HG03565 (cell line): ENCODE results near the gene CLEC3B.
"Not testable (repeated sequence)": the region's sequence is repeated elsewhere in the genome, so short reads cannot be mapped to it uniquely, and the experiment has no call there.

Experiments
- ATAC-seq: cut with Tn5 transposase; IDR thresholded peaks from one replicate; pipeline ENCODE4 v1.9.1; 2021; ENCODE audit warnings: mild to moderate bottlenecking, moderate library complexity; ENCODE audit not compliant: unreplicated experiment

CLEC3B gene

GRCh38 chr3:45034612-45035252 is 8.6 kb downstream of the CLEC3B start:
- ATAC-seq, result no peak

- no peak for ATAC-seq
Measured at GRCh38 chr3:45035441-45036301, 9.6 kb downstream of the CLEC3B start.

DNA sequence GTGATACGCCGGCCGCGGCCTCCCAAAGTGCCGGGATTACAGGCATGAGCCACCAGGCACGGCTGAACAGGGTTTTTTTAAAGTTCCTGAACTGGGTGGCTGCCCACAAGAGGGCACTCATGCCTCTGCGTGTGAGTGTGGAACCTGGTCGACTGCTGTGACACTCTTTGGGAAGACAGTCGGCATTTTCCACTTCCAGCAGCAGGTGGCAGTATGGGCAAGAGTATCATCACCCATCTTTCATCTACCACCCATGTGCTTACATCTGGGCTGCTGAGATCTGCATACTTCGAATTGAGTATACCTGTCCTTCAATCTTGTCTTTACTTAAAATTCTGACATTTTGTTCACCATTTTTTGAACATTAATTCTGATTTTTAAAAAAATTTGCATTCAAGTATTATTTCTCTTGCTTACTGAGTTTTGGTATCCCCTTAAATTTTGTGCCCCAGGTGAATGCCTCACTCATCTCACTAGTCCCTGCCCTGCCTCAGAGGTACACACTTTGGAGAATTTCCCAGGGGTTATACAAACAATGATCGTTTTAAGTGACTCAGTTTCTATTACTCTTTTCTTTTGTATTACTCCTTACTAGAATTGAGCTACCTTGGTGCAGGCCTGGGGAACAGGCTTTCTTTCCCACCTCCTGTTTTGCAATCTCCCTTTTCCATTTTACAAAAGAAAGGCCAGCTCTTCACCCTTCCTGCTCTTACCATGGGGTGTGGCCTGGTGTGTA is 11.8 kb downstream of the CLEC3B start:
- peak; percentile 64 for ATAC-seq

GRCh38 chr3:45041666-45042065 is 15.6 kb downstream of the CLEC3B start:
- no peak for ATAC-seq

DNA sequence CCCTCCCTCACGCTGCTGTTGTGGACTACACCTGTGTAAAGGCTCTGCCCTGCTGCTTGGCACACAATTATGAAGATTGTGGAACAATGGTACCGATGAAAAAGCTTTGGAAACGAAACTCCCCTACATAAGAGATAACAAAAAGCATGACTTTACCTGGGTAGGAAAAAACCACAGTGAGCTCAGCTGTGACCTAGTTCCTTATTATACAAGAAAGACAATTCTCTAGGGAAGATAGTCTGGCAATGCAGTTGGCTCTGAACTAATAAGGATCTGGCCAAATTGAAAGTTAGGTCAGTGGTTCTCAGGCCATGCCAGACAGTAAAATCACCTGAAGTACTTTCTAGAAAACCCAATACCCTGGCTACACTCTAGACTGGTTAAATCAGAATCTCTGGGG is 16.1 kb downstream of the CLEC3B start:
- no peak for ATAC-seq

GRCh38 chr3:45043728-45044299 is 17.7 kb downstream of the CLEC3B start:
- ATAC-seq, result no peak

GRCh38 chr3:45048244-45048643 is 22.1 kb downstream of the CLEC3B start:
- no peak for ATAC-seq

DNA sequence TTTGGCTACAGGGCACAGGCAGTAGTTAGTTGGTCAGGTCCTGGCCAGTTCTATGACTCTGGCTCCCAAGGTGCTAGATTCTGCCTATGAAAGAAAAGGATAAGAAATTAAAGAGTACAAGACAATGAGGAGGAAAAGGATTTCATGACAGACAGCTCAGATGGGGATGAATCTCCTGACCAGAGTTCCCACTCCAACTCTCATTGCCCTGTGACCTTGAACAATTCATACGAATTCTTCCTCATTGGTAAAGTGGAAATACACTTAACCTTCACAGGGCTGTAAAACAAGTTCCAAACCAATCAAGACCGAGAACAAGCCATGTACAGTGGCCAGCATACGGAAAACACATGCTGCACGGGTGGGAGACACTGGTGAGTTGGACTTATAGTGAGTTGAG is 23.7 kb downstream of the CLEC3B start:
- no peak for ATAC-seq

DNA sequence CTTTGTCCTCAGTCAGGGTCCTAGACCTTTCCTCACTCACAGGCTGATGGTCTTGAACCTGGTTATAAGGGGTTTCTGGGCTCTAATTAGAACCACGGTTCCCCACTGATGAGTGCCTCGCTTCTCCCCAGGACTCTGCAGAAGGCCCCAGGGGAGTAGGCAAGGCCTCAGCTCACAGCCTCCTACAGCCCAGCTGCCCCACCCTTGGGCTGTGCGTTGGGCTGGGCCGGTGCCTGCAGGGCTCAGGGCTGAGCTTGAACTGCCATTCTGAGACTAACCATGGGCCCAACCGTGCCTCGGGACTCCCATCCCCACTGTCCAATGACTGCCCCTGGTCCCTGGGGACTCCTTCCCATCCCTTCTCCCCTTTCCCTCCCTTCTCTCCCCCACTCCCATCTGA is 25.6 kb downstream of the CLEC3B start:
- no peak for ATAC-seq

DNA sequence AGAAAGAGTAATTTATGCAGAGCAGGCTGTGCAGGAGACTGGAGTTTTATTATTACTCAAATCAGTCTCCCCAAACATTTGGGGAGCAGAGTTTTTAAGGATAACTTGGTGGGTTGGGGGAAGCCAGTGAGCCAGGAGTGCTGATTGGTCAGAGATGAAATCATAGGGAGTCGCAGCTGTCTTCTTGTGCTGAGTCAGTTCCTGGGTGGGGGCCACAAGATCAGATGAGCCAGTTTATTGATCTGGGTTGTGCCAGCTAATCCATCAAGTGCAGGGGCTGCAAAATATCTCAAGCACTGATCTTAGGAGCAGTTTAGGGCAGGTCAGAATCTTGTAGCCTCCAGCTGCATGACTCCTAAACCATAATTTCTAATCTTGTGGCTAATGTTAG is 27.7 kb downstream of the CLEC3B start:
- ATAC-seq, result not testable (repeated sequence)

- ATAC-seq, result no peak
Measured at GRCh38 chr3:45054196-45054857, 28.2 kb downstream of the CLEC3B start.

DNA sequence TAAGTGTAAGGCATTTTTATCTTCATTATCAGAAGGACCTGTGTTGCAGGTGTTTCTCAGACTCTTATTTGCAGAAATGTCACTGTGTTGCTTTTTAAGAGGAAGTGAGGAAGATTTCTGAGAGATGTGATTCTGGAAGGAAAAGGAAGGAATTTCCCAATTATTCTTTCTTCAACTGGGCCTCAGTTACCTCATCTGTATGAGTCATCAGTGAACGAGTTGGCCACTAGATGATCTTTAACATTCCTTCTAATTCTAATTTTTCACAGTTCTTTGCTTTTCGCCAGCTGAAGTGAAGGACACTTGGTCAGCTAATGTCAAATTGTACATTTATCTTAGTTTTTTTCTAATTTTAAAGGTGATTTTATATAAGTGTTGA is 28.9 kb downstream of the CLEC3B start:
- ATAC-seq, result no peak

- ATAC-seq, result no peak
Measured at GRCh38 chr3:45055411-45056143, 29.5 kb downstream of the CLEC3B start.

- no peak for ATAC-seq
Measured at GRCh38 chr3:45056608-45057301, 30.7 kb downstream of the CLEC3B start.

- no peak for ATAC-seq
Measured at GRCh38 chr3:45057557-45057956, 31.5 kb downstream of the CLEC3B start.

GRCh38 chr3:45059132-45059531 is 33.0 kb downstream of the CLEC3B start:
- ATAC-seq, result no peak

GRCh38 chr3:45060165-45060892 is 34.2 kb downstream of the CLEC3B start:
- no peak for ATAC-seq

- ATAC-seq, result no peak
Measured at GRCh38 chr3:45062697-45063070, 36.6 kb downstream of the CLEC3B start.
